ENCODE results near the gene FAM177A1.
A peak's percentile ranks its signal among the peaks of the same experiment; 100 is the strongest.
"Not testable (repeated sequence)": the region's sequence is repeated elsewhere in the genome, so short reads cannot be mapped to it uniquely, and the experiment has no call there.

Gene FAM177A1

DNA sequence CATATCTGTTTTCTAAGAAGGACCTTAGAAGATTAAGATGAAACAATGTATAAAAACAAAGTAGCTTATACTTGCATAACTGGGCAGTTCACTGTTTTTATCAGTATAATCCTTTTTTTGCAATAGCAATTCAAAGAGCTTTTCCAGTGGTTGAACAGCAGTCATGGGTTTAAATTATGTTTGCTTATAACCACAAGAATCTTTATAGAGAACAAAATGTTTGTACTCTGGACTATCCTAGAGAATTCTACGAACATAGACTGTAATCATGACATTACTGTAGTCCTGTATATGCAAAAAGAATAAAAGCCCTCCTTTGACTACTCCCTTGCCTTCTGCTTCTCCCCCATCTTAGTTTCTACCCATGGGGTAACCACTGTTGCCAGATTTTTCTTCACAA lies 5.7 kb downstream of the FAM177A1 start:
- H3K4me1 ChIP-seq (ENCODE audit: control insufficient read depth in 5 of 5, insufficient read depth in 5 of 5, low read length in 5 of 5): peaks cover 0 to 16% (median 13%) of the 10 kb centered on the region in 5 donors
- H3K9me3 ChIP-seq (ENCODE audit: control insufficient read depth in 5 of 5, low read length in 5 of 5): no peaks in the 10 kb centered on the region
- no peak overlapping the region for H3K9ac ChIP-seq (ENCODE audit: low read length in 5 of 5)
- H3K4me3 ChIP-seq (ENCODE audit: low read depth in 1 of 5, low read length in 5 of 5): no peak overlapping the region
- H3K27ac ChIP-seq (ENCODE audit: low read depth, low read length): no peak overlapping the region
- peaks cover 3 to 21% (median 10%) of the 10 kb centered on the region in 5 donors for H3K36me3 ChIP-seq (ENCODE audit: control insufficient read depth in 5 of 5, insufficient read depth in 5 of 5, low read length in 5 of 5)
- no peaks in the 10 kb centered on the region for H3K27me3 ChIP-seq (ENCODE audit: control insufficient read depth in 5 of 5, insufficient read depth in 4 of 5, low read length in 5 of 5)

DNA sequence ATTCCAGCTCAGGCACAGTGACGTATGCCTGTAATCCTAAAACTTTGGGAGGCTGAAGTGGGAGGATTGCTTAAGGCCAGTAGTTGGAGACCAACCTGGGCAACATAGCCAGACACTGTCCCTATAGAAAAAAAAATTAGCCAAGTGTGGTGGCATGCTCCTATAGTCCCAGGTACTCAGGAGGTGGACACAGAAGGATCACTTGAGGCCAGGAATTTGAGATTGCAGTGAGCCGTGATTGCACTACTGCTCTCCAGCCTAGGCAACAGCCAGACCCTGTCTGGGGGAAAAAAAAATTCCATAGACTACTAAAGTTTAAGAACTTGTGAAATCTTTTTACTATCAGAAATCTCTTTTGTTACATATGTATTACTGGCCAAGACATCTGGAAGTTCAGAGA lies 6.6 kb downstream of the FAM177A1 start:
- Histone ChIP-seq H3K36me3 (ENCODE audit: control insufficient read depth in 5 of 5, insufficient read depth in 5 of 5, low read length in 5 of 5) (peaks cover 3 to 21% (median 10%) of the 10 kb centered on the region in 5 donors), H3K4me3 (ENCODE audit: low read depth in 1 of 5, low read length in 5 of 5) (no peak overlapping the region), H3K9me3 (ENCODE audit: control insufficient read depth in 5 of 5, low read length in 5 of 5) (no peaks in the 10 kb centered on the region), H3K4me1 (ENCODE audit: control insufficient read depth in 5 of 5, insufficient read depth in 5 of 5, low read length in 5 of 5) (peaks cover 0 to 10% (median 5%) of the 10 kb centered on the region in 5 donors), H3K27ac (ENCODE audit: low read depth, low read length) (no peak overlapping the region), H3K9ac (ENCODE audit: low read length in 5 of 5) (no peak overlapping the region), H3K27me3 (ENCODE audit: control insufficient read depth in 5 of 5, insufficient read depth in 4 of 5, low read length in 5 of 5) (no peaks in the 10 kb centered on the region)

DNA sequence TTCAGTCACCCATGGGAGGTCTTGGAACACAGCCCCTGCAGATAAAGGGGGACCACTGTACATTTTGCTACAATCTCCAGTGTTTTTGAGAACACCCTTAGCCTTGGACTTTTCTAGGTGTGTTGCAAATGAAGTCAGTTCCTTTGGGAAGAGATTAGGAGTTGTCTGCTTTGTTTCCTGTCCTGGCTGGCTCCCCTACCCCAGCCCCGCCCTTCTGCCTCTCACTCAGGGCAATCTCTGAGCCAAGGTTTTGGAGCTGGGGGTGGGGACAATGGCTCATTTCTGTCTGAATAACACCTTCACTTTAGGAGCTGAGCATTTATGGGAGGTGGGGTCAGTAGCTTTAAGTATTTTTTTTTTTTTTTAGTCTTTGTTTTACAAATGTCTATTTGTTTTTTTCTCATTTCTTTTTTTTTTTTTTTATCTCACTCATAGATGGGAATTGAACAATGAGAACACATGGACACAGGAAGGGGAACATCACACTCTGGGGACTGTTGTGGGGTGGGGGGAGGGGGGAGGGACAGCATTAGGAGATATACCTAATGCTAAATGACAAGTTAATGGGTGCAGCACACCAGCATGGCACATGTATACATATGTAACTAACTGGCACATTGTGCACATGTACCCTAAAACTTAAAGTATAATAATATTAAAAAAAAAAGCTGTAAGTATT lies 15.2 kb downstream of the FAM177A1 start:
- H3K36me3 ChIP-seq (ENCODE audit: control insufficient read depth in 5 of 5, insufficient read depth in 5 of 5, low read length in 5 of 5): peaks cover 2 to 21% (median 15%) of the 10 kb centered on the region in 5 donors
- peaks cover 0 to 16% (median 3%) of the 10 kb centered on the region in 5 donors for H3K4me1 ChIP-seq (ENCODE audit: control insufficient read depth in 5 of 5, insufficient read depth in 5 of 5, low read length in 5 of 5)
- H3K9ac ChIP-seq (ENCODE audit: low read length in 5 of 5); H3K4me3 ChIP-seq (ENCODE audit: low read depth in 1 of 5, low read length in 5 of 5); H3K27me3 ChIP-seq (ENCODE audit: control insufficient read depth in 5 of 5, insufficient read depth in 4 of 5, low read length in 5 of 5); H3K9me3 ChIP-seq (ENCODE audit: control insufficient read depth in 5 of 5, low read length in 5 of 5): not testable (repeated sequence)
- H3K27ac ChIP-seq (ENCODE audit: low read depth, low read length): peak overlapping the region; percentile 46

DNA sequence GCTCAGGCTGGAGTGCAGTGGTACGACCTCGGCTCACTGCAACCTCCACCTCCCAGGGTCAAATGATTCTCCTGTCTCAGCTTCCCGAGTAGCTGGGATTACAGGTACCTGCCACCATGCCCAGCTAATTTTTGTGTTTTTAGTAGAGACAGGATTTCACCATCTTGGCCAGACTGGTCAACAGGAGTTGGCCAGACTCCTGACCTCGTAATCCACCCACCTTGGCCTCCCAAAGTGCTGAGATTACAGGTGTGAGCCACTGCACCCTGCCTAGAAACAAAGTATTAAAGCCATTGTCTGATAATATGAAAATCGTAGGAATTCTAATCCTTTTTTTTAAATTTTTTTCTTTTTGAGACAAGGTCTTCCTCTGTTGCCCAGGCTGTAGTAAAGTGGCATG lies 19.7 kb downstream of the FAM177A1 start:
- not testable (repeated sequence) for H3K9me3 ChIP-seq (ENCODE audit: control insufficient read depth in 5 of 5, low read length in 5 of 5); H3K27me3 ChIP-seq (ENCODE audit: control insufficient read depth in 5 of 5, insufficient read depth in 4 of 5, low read length in 5 of 5); H3K9ac ChIP-seq (ENCODE audit: low read length in 5 of 5); H3K4me3 ChIP-seq (ENCODE audit: low read depth in 1 of 5, low read length in 5 of 5); H3K27ac ChIP-seq (ENCODE audit: low read depth, low read length); H3K4me1 ChIP-seq (ENCODE audit: control insufficient read depth in 5 of 5, insufficient read depth in 5 of 5, low read length in 5 of 5)
- peaks cover 10 to 20% (median 13%) of the 10 kb centered on the region in 5 donors for H3K36me3 ChIP-seq (ENCODE audit: control insufficient read depth in 5 of 5, insufficient read depth in 5 of 5, low read length in 5 of 5)

DNA sequence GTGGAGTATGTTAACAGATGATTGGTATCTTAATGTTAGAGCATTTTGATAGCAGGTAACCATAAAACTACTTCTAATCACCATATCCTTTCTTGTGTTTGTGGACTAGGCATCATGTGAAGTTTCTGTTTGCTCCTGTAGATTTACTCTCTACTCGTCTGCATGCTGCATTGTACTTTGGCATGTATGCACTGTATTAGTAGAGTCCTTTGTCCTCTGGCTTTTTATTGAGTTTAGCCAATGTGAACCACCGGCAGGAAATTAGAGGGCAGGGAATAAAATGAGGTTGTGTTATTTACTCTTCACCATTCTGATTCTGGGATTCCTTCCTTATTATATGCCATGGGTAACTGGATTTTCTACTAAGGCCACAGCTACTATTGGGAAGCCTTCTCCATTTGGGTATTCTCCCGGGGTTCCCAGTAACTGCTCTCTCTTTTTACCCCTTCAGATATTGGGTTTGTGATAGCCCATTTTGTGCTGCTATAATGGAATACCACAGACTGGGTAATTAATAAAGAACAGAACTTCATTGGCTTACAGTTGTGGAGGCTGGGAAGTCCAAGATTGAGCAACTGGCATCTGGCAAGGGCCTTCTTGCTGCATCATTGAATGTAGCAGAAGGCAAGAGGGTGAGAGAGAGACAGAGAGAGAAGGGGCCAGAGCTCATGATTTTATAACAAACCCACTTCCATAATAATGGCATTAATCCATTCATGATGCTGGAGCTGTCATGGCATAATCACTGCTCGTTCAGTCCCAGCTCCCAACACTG lies 22.4 kb downstream of the FAM177A1 start:
- H3K36me3 ChIP-seq (ENCODE audit: control insufficient read depth in 5 of 5, insufficient read depth in 5 of 5, low read length in 5 of 5): peaks cover 8 to 23% (median 17%) of the 10 kb centered on the region in 5 donors
- no peak overlapping the region for H3K4me3 ChIP-seq (ENCODE audit: low read depth in 1 of 5, low read length in 5 of 5)
- H3K9ac ChIP-seq (ENCODE audit: low read length in 5 of 5): no peak overlapping the region
- H3K27ac ChIP-seq (ENCODE audit: low read depth, low read length): no peak overlapping the region
- no peaks in the 10 kb centered on the region for H3K4me1 ChIP-seq (ENCODE audit: control insufficient read depth in 5 of 5, insufficient read depth in 5 of 5, low read length in 5 of 5)
- H3K27me3 ChIP-seq (ENCODE audit: control insufficient read depth in 5 of 5, insufficient read depth in 4 of 5, low read length in 5 of 5): no peaks in the 10 kb centered on the region
- H3K9me3 ChIP-seq (ENCODE audit: control insufficient read depth in 5 of 5, low read length in 5 of 5): no peaks in the 10 kb centered on the region

DNA sequence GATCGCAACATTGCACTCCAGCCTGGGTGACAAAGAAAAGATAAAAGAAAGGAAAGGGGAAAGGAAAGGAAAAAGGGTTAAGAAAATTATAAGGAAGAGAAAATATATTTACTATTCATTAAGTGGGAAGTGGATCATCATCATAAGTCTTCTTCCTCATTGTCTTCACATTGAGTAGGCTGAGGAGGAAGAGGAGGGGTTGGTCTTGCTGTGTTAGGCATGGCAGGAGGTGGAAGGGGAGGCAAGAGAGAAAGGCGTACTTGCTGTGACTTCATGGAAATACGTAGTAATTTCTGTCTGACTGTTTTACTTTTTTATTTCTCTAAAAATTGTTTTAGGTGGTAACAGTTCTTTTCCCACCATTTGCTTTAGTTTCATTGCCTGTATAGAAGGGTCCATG lies 26.2 kb downstream of the FAM177A1 start:
- Histone ChIP-seq H3K36me3 (ENCODE audit: control insufficient read depth in 5 of 5, insufficient read depth in 5 of 5, low read length in 5 of 5) (peaks cover 16 to 31% (median 21%) of the 10 kb centered on the region in 5 donors), H3K4me1 (ENCODE audit: control insufficient read depth in 5 of 5, insufficient read depth in 5 of 5, low read length in 5 of 5) (no peaks in the 10 kb centered on the region), H3K27me3 (ENCODE audit: control insufficient read depth in 5 of 5, insufficient read depth in 4 of 5, low read length in 5 of 5) (no peaks in the 10 kb centered on the region), H3K9ac (ENCODE audit: low read length in 5 of 5) (no peak overlapping the region), H3K4me3 (ENCODE audit: low read depth in 1 of 5, low read length in 5 of 5) (no peak overlapping the region), H3K9me3 (ENCODE audit: control insufficient read depth in 5 of 5, low read length in 5 of 5) (no peaks in the 10 kb centered on the region), H3K27ac (ENCODE audit: low read depth, low read length) (no peak overlapping the region)

DNA sequence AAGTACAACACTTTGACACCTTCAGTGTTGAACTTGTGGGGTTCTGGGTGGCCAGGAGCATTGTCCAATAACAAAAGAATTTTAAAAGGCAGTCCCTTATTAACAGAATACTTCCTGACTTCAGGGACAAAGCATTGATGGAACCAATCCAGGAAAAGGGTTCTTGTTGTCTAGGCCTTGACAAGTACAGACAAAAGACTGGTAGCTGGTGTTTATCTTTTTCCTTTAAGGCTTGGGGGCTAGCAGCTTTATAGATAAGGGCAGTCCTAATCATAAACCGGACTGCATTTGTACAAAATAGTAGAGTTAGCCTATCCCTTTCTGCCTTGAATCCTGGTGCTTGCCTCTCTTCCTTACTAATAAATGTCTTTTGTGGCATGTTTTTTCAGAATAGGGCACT lies 27.4 kb downstream of the FAM177A1 start:
- H3K9me3 ChIP-seq (ENCODE audit: control insufficient read depth in 5 of 5, low read length in 5 of 5): no peaks in the 10 kb centered on the region
- no peak overlapping the region for H3K27ac ChIP-seq (ENCODE audit: low read depth, low read length)
- H3K4me3 ChIP-seq (ENCODE audit: low read depth in 1 of 5, low read length in 5 of 5): no peak overlapping the region
- H3K9ac ChIP-seq (ENCODE audit: low read length in 5 of 5): no peak overlapping the region
- no peaks in the 10 kb centered on the region for H3K27me3 ChIP-seq (ENCODE audit: control insufficient read depth in 5 of 5, insufficient read depth in 4 of 5, low read length in 5 of 5)
- peaks cover 13 to 23% (median 22%) of the 10 kb centered on the region in 5 donors for H3K36me3 ChIP-seq (ENCODE audit: control insufficient read depth in 5 of 5, insufficient read depth in 5 of 5, low read length in 5 of 5)
- no peaks in the 10 kb centered on the region for H3K4me1 ChIP-seq (ENCODE audit: control insufficient read depth in 5 of 5, insufficient read depth in 5 of 5, low read length in 5 of 5)

DNA sequence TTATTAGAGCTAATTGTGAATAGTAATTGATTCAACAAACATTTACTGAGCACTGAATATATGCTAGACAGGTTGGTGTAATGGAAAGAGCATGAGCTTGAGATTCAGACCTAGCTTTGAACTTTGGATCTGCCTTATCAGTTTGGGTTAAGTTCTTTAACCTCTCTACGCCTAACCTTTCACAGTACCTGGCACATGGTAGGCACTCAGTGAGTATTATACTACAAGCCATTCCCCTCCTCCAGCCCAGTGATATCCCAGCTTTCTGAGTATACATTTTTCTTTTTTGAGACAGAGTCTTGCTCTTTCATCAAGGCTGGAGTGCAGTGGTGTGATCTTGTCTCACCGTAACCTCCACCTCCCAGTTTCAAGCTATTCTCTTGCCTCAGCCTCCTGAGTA lies 32.0 kb downstream of the FAM177A1 start:
- H3K27ac ChIP-seq (ENCODE audit: low read depth, low read length): no peak overlapping the region
- no peak overlapping the region for H3K9ac ChIP-seq (ENCODE audit: low read length in 5 of 5)
- H3K36me3 ChIP-seq (ENCODE audit: control insufficient read depth in 5 of 5, insufficient read depth in 5 of 5, low read length in 5 of 5): peaks cover 30 to 46% (median 42%) of the 10 kb centered on the region in 5 donors
- H3K4me1 ChIP-seq (ENCODE audit: control insufficient read depth in 5 of 5, insufficient read depth in 5 of 5, low read length in 5 of 5): no peaks in the 10 kb centered on the region
- no peak overlapping the region for H3K4me3 ChIP-seq (ENCODE audit: low read depth in 1 of 5, low read length in 5 of 5)
- no peaks in the 10 kb centered on the region for H3K27me3 ChIP-seq (ENCODE audit: control insufficient read depth in 5 of 5, insufficient read depth in 4 of 5, low read length in 5 of 5)
- H3K9me3 ChIP-seq (ENCODE audit: control insufficient read depth in 5 of 5, low read length in 5 of 5): no peaks in the 10 kb centered on the region

DNA sequence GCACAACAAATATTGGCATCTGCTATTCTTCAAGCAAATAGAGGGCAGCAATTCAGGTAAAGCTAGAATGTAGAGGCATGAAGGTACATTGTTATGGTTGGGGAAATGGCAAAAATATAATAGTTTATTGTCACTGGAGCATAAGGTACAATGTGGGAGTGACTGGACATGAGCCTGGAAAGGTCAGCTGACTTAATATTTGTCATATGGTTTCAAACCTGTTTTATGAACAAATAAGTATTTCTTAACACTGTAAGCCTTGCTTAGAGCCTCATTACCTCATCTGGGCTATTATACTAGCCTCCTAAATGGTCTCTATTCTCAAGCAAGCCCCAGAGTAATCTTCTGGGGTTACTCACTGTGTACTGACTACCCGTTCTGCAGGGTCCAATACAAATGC lies 33.7 kb downstream of the FAM177A1 start:
- no peak overlapping the region for H3K27ac ChIP-seq (ENCODE audit: low read depth, low read length)
- H3K27me3 ChIP-seq (ENCODE audit: control insufficient read depth in 5 of 5, insufficient read depth in 4 of 5, low read length in 5 of 5): no peaks in the 10 kb centered on the region
- H3K4me1 ChIP-seq (ENCODE audit: control insufficient read depth in 5 of 5, insufficient read depth in 5 of 5, low read length in 5 of 5): no peaks in the 10 kb centered on the region
- no peak overlapping the region for H3K9ac ChIP-seq (ENCODE audit: low read length in 5 of 5)
- H3K9me3 ChIP-seq (ENCODE audit: control insufficient read depth in 5 of 5, low read length in 5 of 5): no peaks in the 10 kb centered on the region
- no peak overlapping the region for H3K4me3 ChIP-seq (ENCODE audit: low read depth in 1 of 5, low read length in 5 of 5)
- H3K36me3 ChIP-seq (ENCODE audit: control insufficient read depth in 5 of 5, insufficient read depth in 5 of 5, low read length in 5 of 5): peaks cover 37 to 54% (median 48%) of the 10 kb centered on the region in 5 donors

DNA sequence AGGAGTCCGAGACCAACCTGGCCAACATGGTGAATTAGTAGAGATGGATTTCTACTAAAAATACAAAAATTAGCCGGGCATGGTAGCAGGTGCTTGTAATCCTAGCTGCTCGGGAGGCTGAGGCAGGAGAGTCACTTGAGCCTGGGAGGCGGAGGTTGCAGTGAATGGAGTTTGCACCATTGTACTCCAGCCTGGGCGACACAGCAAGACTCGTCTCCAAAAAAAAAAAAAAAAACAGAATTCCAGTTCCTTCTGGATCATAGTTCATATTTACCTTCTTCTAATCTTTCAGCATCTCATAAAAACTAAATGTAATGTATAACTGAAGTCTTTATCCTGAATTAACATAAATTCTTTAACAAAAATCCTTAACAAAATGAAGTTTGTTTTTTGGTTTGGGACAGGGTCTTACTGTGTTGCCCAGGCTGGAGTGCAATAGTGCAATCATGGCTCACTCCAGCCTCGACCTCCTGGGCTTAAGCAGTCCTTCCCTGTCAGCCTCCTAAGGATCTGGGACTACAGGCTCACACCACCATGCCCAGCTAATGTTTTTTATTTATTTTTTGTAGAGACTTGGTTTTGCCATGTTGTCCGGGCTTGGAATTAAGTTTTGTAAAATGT lies 37.6 kb downstream of the FAM177A1 start:
- peaks cover 47 to 77% (median 56%) of the 10 kb centered on the region in 5 donors for H3K36me3 ChIP-seq (ENCODE audit: control insufficient read depth in 5 of 5, insufficient read depth in 5 of 5, low read length in 5 of 5)

More for the DNA sequence above, 37.6 kb downstream of the FAM177A1 start:
- Histone ChIP-seq H3K9me3 (ENCODE audit: control insufficient read depth in 5 of 5, low read length in 5 of 5) (no peaks in the 10 kb centered on the region), H3K9ac (ENCODE audit: low read length in 5 of 5) (no peak overlapping the region), H3K4me3 (ENCODE audit: low read depth in 1 of 5, low read length in 5 of 5) (no peak overlapping the region), H3K4me1 (ENCODE audit: control insufficient read depth in 5 of 5, insufficient read depth in 5 of 5, low read length in 5 of 5) (no peaks in the 10 kb centered on the region), H3K27me3 (ENCODE audit: control insufficient read depth in 5 of 5, insufficient read depth in 4 of 5, low read length in 5 of 5) (no peaks in the 10 kb centered on the region), H3K27ac (ENCODE audit: low read depth, low read length) (no peak overlapping the region)
